Activated effector memory CD4-positive, alpha-beta T cell treated with Interleukin-2 at 50 U/mL for 16 hours (primary cell): Measurements from ENCODE around the gene TMEM132C.
"Not testable (repeated sequence)": the region's sequence is repeated elsewhere in the genome, so short reads cannot be mapped to it uniquely, and the experiment has no call there.

Experiments used
- DNase-seq: peaks from one replicate; pipeline ENCODE4 v3.0.0-alpha.2; 2020

Gene TMEM132C

DNA sequence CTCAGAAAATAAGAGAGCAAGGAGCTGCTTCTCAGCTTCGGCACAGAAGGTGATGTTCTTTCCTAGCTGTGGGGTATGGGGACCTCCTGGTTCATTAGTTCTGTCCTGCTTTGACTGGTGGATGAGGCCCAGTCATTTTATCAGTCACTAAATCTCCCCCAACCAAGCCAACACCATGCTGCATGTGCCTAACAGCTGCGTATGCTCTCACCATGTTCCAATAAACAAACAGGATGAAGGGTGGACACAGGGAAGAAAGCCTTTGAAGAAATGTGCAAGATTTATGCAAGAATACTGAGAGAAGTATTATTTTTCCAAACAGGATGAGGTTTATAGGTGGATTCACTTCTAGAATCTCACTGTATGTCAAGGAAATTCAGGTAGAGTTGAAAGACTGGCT, 156.2 kb downstream of the TMEM132C start:
- DNase-seq, result no peak

DNA sequence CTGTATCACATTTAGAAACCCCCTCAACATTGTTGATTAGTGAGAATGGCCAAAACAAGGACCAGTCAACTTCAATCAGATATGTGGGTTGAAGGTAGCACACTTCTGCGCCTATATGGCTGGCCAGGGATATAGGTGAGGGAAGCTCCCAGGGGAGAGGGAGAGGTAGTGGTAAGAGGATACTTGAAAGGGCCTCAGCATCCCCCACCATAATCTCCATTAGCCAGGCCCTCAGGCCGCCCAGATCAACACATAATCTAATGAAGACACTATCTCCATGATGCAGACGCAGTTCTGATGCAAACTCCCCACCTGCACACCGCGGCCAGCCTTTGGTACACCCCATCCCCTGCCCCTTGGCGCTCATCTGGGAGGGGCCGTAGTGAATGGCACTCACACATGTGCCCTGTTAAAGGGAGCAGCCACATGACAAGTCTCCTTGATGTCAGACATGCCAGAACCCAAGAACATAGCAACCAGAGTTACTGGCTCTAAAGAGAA, 158.0 kb downstream of the TMEM132C start:
- DNase-seq, result no peak

DNA sequence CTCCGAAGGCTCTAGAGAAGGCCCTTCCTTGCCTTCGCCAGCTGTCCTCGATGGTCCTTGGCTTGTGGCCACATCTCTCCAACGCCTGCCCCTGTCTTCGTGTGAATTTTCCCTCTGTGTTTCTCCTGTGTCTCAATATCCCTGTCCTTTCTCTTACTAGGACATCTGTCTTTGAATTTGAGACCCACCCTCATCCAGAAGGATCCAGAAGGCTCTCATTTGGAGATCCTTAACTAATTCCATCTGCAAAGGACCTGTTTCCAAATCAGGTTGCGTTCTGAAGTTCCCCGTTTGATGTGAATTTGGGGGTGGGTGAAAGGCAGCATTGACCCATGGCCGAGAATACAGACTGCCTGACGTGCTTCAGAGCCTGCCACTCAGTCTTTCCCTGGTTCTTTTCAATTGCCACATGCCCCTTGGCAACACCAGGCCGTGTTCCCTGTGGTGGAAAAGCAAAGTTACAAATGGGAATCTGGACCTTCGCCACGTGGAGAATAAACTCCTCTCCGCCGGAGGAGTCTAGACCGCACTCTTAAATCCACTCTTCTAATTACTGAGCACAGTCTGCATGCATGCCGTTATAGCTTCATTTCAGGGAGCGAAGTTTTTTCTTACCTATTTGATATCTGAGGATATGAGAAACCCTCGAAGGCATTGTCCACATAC, 158.8 kb downstream of the TMEM132C start:
- no peak for DNase-seq

DNA sequence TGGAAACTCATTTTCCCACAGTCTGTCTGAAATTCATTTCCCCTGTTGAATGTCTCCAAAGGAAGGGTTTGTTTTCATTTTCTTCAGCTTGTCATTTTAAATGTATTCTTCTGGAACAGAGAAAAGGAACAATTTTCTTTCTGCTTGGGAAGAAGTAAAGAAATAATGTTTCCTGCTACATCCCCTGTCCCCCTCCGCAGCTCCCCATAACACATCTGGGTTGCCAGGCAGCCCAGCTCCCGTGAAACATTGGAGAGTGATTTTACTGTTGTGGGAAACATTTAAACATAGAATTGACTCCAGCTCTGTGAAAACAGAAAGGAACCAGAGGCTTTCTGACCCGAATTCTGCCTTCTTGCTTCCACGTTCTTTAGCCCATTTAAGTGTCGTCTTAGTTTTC, 159.5 kb downstream of the TMEM132C start:
- DNase-seq, result no peak

DNA sequence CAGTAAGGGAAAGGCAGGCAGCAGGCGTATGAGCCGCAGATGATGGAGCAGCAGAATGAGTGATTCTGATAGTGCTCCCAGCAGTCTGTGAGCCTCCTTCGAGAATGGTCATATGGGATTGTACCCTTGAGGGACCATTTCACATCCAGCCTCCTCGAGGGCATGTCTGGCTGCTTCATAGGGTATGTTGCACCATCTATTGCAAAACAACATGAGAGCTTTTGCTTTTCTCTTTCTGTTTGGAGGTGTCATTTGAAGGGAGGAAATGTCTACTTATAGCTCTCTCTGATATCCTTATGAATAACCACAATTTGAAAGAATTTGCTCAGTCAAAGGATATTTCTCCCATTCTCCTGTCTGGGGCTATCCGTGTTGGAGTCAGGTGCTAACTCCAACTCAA, 172.8 kb downstream of the TMEM132C start:
- no peak for DNase-seq

DNA sequence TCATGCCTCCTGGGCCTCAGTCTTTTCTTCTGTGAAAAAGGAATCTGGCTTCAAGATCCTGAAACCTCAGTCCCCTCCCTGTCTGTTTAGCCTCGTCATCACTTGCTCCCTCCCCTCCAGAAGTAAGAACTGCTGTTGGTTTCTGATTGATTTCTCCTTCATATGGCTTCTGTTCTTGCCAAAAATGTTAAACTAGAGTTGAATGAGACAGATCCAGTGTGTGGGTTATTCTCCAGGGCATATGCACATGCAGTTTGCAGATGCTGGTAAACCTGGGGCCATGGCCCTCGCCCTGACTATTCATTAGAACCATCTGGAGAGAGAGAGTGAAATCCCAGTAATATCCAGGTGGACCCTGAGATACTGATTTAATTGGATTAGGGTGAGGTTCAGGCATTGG, 175.1 kb downstream of the TMEM132C start:
- no peak for DNase-seq

DNA sequence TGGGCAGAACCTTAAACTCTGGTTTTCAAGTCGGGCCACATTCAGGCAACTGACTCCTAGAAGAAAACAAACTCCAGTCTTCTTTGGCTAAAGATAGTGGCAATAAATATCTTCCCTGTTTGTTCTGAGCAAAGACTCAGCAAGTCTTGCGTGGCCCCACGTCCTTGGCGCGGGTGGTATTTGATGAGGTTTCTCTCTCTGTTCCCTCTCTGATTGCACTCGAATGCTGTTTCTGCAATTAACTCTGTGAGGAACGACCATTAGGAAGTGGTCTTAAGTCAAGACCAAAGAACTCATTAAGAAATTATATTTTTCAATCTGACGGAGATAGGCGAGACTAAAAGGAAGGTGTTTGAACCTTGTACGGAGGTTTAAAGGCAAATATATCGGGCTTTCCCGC, 177.6 kb downstream of the TMEM132C start:
- DNase-seq, result no peak

DNA sequence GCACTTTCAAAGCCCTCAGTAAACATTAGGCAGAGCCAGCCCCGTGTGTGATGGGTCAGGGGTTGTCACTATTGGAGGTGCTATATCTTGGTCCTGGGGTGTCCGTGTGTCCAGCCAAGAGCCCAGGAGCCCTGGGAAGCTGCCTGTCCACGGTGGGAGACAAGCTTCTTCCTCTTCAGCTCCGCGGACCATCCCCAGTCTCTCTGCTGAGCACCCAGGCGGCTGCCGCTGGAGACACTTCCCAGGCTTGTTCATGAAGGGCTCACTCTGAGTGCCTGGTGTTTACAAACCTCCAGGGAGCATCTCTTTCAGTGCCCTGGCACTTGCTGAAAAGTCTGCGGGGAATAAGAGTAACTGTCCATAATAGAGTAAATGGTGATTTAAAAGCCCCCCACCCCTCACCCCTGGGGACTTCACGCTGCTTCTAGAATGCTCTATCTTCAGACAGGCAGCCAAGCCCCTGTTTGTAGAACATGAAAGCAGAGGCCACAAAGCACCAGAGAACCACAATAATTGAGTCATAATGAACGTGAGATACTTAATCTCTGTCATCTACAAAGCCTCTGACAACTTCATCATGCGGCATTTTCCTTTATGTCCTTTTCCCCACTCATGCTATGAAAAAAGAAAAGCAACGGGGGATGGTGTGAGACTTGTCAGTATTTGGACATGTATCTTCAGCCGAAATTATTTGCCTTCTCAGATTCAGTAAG, 178.6 kb downstream of the TMEM132C start:
- DNase-seq, result no peak

DNA sequence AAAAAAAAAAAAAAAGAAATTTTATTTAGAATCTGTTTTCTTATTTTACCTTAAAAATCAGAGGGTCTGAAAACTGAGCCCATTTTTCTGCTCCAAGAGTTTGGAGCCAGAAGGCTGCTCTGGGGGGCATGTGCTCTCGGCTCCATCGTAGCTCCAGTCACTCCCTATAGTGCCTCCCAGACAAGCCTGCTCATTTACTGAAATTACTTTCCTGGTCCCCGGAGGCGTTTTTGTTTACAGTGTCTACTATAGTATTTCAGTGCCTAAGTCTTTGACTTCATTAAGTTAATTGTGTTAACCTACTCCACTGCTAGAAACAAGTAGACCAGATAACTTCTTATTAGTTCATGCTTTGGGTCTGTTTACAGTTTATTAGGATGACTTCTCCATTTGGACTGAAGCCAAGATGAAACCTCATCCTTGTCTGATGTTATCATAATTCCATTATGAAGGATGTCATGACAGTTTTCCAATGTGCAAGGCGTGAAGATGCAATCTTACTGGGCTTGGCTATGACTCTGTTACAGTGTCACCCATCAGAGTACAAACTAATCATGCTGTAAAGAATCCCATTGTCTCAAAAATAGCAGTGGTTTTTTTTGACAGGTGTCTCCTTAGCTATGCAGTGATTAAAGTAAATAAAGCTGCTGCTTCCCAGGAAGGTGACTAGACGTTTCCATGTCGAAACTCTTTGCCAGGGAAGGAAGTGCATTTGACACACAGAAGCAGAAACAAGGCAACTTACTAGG, 182.3 kb downstream of the TMEM132C start:
- no peak for DNase-seq

DNA sequence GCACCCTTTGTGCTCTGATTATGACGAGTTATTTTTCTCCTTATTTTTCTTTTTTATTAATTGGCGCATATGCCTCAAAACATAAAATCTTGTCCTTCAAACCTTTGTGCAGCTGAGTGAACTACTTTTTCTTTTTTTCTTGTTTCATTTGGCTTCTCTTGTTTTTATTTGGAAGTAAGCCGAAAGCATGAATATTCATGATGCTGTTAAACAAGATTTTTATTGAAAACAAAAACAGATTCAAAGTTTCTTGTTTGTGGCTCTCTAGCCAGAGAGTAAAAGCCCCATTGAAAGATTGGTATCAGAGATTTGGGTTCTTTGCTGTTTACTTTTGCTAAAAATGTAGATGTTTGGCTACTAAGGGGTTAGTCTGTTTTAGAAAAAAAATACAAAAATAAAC, 183.8 kb downstream of the TMEM132C start:
- no peak for DNase-seq

DNA sequence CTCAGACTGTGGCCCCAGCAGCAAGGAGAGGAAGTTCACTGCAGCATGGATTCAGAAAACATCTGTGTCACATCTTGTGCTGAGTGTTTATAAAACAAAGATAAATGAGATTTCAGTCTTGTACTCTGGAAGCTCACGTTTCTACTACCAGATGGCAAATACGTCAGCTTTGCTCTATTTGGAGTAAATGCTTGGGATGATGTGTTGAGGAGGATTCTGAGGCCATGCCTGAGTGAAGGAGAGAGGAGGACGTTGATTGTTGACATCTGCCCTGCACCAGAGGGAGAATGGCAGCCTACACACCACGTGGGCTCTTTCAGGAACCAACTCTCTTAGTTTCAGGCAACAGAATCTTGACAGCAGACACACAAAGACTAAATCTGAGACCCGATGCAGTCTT, 188.9 kb downstream of the TMEM132C start:
- no peak for DNase-seq

DNA sequence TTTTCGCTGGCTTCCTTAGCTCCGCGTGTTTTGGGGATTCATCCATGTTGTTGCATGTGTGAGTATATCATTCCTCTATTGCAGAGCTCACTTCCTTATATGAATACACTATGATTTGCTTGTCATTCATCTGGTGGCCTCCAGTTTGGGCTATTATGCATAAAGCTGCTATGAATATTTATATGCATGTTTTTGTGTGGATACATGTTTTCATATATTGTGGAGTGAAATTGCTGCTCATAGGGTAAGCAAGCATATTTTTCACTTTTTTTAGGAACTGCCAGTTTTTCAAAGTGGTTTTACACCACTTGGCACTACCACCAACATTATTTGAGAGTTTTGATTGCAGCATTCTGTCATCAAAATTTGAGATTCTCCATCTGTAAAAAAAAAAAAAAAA, 190.0 kb downstream of the TMEM132C start:
- DNase-seq, result no peak

DNA sequence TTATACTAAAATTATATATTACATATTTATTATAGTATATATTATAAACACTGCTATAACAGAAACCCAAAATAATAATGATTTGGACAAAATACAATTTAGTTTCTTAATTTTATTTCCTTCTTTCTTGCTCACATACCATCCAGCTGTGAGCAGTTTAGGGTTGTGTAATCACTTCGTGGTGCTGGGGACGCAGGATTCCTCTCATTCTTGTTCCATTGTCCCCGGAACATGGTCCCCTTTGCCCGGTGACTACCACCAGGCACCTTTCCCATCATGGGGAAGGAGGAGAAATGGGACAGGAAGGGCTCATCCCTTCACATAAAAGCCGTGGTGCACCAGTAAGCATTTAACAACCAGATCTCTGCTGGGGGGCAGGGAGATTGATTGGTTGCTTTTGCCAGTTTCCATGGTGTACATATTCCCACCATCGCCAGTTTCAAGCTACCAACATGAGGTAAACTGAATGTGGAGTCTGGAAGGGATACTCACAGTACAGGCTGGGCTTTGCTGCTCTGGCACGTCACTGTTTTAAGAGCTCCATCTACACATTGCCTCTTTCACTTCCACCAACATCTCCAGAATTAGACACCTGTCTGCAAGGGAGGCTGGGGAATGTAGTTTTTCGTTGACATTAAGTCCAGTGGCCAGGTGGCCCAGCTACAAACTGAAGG, 191.5 kb downstream of the TMEM132C start:
- DNase-seq, result no peak

DNA sequence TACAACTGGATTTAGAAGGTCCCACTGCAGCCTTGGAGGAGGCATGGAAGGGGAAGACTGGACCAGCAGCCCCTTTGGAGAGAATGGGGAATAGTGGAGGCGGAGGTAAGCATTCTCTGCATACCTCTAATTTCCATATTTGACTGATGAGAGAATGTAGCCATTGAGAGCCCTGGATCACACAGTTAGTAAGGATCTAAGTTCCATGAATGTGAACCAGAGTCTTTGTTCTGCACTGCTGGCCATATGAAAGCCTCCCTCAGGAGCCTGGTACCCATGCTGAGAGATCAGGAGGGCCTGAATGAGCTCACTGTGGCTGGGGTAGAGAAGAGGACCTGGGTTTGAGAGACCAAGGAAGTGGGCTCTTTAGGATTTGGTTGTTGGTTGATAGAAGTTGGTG, 192.1 kb downstream of the TMEM132C start:
- no peak for DNase-seq

DNA sequence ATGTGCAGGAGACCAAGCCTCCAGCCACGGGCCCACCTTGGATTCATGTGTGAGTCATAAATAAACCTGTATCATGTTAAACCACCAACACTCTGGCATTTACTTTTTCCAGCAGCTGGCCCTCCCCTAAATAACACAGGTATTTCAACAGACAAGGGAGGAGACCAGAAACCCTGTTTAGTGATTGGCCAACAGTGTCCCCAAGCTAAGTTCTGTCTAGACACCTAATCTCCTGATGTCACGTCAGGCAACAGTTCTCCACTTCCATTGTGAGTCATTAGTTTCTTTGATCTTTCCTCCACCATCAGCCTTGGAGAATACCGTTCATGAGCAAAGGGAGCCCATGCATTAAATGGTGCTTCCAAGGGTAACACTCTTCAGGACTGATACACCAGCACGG, 196.9 kb downstream of the TMEM132C start:
- DNase-seq, result no peak

DNA sequence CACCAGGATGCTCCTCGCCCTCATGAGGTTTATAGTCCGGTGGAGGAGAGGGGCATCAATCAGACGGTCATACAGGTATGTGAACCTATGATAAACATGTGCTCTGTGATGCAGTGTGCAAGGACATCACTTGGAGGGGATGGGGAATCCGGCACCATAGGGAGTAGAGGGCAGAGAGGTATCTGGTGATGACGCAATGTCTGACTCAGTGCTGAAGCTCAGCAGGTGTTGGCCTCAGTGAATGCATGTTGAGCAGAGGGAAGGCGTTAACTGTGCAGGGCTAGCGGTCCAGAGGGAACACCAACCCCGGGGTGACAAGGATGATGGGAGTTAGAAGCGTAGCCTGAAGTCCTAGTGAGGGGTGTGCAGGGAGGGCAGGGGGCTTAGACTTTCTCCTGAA, 200.9 kb downstream of the TMEM132C start:
- DNase-seq, result no peak

DNA sequence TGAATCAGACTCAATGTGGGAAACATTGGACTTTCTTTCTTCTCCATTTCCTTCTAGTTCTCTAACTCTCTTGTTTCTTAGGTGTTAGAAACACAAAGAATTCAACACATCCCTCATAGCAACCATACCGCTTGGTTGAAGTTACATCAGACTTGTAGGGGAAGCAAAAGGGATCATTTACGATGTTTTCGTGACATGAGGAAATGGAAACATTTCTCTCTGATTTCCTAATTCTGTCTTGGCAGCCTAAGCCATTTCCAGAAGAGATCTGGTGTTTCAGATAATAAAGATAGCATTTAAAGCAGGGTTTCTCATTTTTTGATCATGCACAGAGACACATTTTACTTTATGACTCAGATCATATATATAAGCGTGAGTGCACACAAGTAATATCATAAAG, 202.0 kb downstream of the TMEM132C start:
- DNase-seq, result no peak

DNA sequence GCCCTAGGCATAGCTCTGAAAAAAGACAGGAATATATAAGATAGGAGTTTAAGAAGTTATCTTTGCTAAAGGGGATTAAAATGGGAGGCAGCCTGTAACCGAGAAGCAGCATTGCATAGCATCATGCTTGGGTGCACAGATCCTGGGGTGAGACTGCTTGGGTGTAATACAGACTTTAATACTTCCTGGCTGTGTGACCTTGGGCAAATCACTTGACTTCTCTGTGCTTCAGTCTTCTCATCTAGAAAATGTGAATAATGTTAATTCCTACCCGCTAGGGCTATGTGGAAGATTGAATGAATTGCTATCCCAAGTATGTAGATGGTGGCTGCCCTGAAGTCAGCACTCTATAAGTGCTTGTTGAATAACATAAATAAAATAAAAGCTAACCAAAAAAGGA, 204.5 kb downstream of the TMEM132C start:
- DNase-seq, result no peak

DNA sequence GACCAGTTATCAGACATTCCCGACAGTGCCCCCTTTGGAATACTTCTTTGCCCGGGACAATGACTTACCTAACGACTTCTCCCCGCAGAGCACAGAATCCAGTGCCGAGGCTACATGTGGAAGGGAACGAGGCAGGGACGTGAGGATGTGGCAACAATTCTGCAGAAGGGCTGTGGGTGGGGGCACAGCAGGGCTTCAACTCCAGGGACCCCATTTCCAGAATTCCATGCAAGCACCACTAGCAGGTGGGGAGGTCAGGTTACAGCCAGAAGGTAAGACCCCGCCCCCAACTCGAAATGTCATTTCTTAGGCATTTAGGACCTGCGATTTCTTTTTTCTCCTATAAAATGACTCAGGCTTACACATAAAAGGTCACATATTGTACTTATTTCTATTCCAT, 207.9 kb downstream of the TMEM132C start:
- DNase-seq, result no peak

DNA sequence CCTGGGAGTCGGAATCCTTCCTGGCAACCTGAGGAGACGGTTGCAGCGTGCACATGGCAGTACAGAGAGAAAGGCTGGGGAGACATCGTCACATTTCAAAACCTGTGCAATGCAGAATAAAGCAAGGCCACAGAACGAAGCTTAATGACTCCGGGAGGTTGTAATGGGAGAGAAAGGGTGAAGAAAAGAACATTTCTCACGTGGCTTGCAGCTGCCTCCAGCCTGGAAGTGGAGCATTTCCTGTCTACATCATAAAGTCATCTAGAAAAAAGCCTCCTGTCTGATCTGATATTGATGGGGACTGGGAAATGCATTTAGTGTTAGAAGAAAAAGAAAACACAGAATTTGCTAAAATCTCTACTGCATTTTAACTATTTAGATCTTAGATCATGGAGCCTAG, 209.3 kb downstream of the TMEM132C start:
- no peak for DNase-seq

DNA sequence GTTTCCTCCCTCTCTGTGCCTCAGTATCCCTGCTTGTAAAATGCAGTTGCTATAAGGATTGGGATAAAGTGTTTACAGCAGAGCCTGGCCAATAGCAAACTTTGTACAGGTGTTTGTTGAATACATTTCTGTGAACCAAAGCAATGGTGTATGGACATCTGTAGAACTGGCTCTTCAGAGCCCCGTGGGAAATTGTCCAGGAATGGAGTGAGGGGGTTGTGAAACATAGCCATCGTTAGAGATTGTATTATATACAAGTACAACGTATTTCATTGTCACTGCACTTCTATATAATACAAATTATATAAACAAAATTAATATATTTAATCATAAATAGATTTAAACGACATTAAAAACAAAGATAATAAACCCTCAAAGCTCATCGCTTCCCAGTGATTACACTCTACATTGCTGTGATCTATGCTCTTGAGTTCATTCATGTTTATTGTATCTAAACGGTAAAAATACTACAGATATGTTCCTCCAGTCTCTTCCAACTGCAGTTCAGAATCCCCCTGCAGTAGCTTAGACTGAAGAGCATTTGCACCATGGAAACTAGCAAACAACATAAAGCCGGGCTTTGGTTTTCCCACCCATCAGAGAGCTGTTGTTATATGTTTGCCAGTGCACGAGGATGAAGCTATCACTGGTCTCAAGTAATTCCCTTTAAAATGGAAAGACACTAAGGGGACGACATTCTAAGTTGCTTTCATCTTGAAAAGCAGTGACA, 216.7 kb downstream of the TMEM132C start:
- no peak for DNase-seq

DNA sequence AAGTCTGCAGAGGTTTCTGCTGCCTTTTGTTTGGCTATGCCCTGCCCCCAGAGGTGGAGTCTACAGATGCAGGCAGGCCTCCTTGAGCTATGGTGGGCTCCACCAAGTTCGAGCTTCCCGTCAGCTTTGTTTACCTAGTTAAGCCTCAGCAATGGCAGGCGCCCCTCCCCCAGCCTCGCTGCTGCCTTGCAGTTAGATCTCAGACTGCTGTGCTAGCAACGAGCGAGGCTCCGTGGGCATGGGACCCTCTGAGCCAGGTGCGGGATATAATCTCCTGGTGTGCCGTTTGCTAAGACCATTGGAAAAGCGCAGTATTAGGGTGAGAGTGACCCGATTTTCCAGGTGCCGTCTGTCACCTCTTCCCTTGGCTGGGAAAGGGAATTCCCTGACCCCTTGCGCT, 230.4 kb downstream of the TMEM132C start:
- not testable (repeated sequence) for DNase-seq

DNA sequence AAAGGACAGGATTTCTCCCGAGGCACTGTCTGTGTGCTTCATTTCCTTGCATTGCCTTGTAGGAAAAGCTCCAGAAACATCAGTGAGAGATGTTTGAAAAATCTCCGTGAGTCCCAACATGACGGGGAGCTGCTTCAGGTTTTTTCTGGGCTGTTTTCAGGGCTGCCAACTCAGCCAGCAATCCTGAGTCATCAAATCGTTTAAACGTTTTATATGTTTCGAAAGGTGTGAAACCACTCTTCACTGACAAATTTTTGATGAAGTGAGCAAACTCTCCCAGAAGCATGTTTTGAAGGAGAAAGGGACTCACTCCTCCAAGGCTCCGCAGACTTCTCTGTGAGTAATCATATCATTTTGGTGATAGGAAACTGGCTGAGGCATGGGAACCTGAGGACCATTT, 240.5 kb downstream of the TMEM132C start:
- DNase-seq, result no peak
